ENCODE data around the gene BTBD2. TPM values are rescaled to one million over a fixed set of nuclear protein-coding genes. Genes with fewer than 3 reads are reported as not detected.

Gene BTBD2
- total and polyA plus RNA-seq, 2 experiments from 2014 or later = 23.8 to 130 TPM

DNA sequence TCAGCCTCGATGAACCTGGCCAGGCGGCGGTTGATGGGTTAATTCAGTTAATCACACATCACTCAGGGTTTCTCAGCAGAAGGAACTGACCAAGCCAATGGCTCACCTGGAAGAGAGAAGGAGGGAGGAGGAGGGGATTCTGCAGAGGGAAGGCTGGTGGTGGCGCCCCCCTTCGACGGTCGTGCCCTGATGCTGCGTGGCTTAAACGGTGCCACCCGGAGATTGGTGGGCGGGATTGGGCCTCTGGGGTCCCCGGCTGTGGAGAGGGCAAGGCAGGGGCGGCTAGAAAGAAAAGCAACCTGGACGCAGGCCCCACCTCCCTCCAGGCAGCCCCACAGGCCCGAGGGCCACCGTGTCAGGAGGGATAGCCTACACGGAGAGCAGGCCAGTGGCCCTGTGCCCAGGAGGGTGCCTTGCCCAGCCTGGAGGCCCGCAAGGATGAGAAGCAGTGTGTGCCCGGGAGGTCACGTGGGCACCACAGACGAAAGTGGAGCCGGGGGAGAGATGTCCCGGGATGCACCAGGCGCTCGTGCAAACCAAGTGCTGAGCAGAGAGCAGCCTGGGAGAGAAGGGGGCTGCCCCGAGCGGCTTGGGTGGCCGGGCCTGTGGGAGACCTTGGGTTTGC lies 58.5 kb downstream of the BTBD2 start:
- Mint-ChIP-seq H3K4me1 (peaks cover 10% of the 10 kb centered on the region; the same call in 2 of the 3 replicates), H3K27me3 (ENCODE audit: insufficient read depth, low read depth, poor library complexity) (peaks cover 2% of the 10 kb centered on the region), H3K4me3 (no peak overlapping the region; the same call in 2 of the 3 replicates), H3K36me3 (ENCODE audit: low read depth) (0 out of 3 replicates have a peak, but pooled peaks cover 6% of the 10 kb centered on the region), H3K27ac (peak overlapping the region; percentile 4; the same call in 1 of the 2 replicates), H3K9me3 (no peaks in the 10 kb centered on the region)
- peaks cover 88% of the 10 kb centered on the region for H3K79me2 ChIP-seq (replicated peaks; ENCODE audit: insufficient read depth)
- H2AFZ ChIP-seq = no peak overlapping the region
- peaks cover 31% of the 10 kb centered on the region for H4K20me1 ChIP-seq (replicated peaks; ENCODE audit: insufficient read depth)
- no peak overlapping the region for H3K27ac ChIP-seq (ENCODE audit: low read depth)
- no peak for TF ChIP-seq POLR2AphosphoS5 (IDR thresholded peaks at IDR 0.05; ENCODE audit: low read depth)
- TF ChIP-seq, protein P1, sequence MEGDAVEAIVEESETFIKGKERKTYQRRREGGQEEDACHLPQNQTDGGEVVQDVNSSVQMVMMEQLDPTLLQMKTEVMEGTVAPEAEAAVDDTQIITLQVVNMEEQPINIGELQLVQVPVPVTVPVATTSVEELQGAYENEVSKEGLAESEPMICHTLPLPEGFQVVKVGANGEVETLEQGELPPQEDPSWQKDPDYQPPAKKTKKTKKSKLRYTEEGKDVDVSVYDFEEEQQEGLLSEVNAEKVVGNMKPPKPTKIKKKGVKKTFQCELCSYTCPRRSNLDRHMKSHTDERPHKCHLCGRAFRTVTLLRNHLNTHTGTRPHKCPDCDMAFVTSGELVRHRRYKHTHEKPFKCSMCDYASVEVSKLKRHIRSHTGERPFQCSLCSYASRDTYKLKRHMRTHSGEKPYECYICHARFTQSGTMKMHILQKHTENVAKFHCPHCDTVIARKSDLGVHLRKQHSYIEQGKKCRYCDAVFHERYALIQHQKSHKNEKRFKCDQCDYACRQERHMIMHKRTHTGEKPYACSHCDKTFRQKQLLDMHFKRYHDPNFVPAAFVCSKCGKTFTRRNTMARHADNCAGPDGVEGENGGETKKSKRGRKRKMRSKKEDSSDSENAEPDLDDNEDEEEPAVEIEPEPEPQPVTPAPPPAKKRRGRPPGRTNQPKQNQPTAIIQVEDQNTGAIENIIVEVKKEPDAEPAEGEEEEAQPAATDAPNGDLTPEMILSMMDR (conservative IDR thresholded peaks at IDR 0.05; ENCODE audit: low read depth in 2 of 2) = peak; percentile 53 to 68
- H3K4me2 ChIP-seq = no peak overlapping the region
- DNase-seq (ENCODE audit: low spot score) (peak; percentile 68), ATAC-seq (peak; percentile 67)
- H3K4me1 ChIP-seq (ENCODE audit: insufficient read depth) = no peaks in the 10 kb centered on the region; the same call in 1 of the 2 replicates
- no peaks in the 10 kb centered on the region for H3K27me3 ChIP-seq (ENCODE audit: insufficient read depth)
- H3K36me3 ChIP-seq (ENCODE audit: insufficient read depth) = no peaks in the 10 kb centered on the region
- no peaks in the 10 kb centered on the region for H3K9me2 ChIP-seq (ENCODE audit: insufficient read depth)
- H3K4me3 ChIP-seq = no peak overlapping the region
- no peaks in the 10 kb centered on the region for H3F3A ChIP-seq (replicated peaks; ENCODE audit: low read depth)

DNA sequence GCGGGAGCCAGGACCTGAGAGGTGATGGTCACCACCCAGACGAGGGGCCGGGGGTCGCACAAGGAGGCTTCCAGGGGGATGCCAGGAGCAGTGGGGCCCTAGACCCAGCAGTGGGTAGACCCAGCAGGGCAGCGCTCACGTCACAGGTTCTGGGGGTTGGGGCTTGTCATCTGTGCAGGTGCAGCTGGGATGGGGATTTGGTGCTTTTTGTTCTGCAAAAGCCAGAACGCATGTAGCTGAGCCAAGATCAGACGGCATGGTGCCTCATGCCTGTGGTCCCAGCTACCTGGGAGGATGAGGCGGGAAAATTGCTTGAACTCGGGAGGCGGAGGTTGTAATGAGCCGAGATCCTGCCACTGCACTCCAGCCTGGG lies 59.4 kb downstream of the BTBD2 start:
- Mint-ChIP-seq H3K4me3 (no peak overlapping the region), H3K4me1 (peaks cover 10% of the 10 kb centered on the region; the same call in 2 of the 3 replicates), H3K36me3 (ENCODE audit: low read depth) (0 out of 3 replicates have a peak, but pooled peaks cover 6% of the 10 kb centered on the region), H3K27me3 (ENCODE audit: insufficient read depth, low read depth, poor library complexity) (peaks cover 2% of the 10 kb centered on the region), H3K9me3 (no peaks in the 10 kb centered on the region), H3K27ac (no peak overlapping the region)
- Histone ChIP-seq H4K20me1 (replicated peaks; ENCODE audit: insufficient read depth) (peaks cover 31% of the 10 kb centered on the region), H3K79me2 (replicated peaks; ENCODE audit: insufficient read depth) (peaks cover 88% of the 10 kb centered on the region), H3K27ac (ENCODE audit: low read depth) (no peak overlapping the region), H3K4me2 (no peak overlapping the region), H3K4me3 (no peak overlapping the region), H3K9me2 (ENCODE audit: insufficient read depth) (no peaks in the 10 kb centered on the region), H3K36me3 (ENCODE audit: insufficient read depth) (no peaks in the 10 kb centered on the region), H3F3A (replicated peaks; ENCODE audit: low read depth) (no peaks in the 10 kb centered on the region), H3K27me3 (ENCODE audit: insufficient read depth) (no peaks in the 10 kb centered on the region), H3K4me1 (ENCODE audit: insufficient read depth) (no peaks in the 10 kb centered on the region; the same call in 1 of the 2 replicates), H2AFZ (no peak overlapping the region)
- DNase-seq (ENCODE audit: low spot score) (no peak), ATAC-seq (no peak)
- TF ChIP-seq POLR2AphosphoS5 (IDR thresholded peaks at IDR 0.05; ENCODE audit: low read depth) (no peak), ZNF114 (CRISPR knock-in tag; IDR thresholded peaks at IDR 0.05) (no peak), STAT1 (IDR thresholded peaks at IDR 0.05; ENCODE audit: unreplicated experiment) (no peak), EZH2phosphoT487 (IDR thresholded peaks at IDR 0.05; ENCODE audit: unreplicated experiment) (no peak), EZH2 (IDR thresholded peaks at IDR 0.05; ENCODE audit: low read depth, unreplicated experiment) (no peak)
- TF ChIP-seq, protein P2, sequence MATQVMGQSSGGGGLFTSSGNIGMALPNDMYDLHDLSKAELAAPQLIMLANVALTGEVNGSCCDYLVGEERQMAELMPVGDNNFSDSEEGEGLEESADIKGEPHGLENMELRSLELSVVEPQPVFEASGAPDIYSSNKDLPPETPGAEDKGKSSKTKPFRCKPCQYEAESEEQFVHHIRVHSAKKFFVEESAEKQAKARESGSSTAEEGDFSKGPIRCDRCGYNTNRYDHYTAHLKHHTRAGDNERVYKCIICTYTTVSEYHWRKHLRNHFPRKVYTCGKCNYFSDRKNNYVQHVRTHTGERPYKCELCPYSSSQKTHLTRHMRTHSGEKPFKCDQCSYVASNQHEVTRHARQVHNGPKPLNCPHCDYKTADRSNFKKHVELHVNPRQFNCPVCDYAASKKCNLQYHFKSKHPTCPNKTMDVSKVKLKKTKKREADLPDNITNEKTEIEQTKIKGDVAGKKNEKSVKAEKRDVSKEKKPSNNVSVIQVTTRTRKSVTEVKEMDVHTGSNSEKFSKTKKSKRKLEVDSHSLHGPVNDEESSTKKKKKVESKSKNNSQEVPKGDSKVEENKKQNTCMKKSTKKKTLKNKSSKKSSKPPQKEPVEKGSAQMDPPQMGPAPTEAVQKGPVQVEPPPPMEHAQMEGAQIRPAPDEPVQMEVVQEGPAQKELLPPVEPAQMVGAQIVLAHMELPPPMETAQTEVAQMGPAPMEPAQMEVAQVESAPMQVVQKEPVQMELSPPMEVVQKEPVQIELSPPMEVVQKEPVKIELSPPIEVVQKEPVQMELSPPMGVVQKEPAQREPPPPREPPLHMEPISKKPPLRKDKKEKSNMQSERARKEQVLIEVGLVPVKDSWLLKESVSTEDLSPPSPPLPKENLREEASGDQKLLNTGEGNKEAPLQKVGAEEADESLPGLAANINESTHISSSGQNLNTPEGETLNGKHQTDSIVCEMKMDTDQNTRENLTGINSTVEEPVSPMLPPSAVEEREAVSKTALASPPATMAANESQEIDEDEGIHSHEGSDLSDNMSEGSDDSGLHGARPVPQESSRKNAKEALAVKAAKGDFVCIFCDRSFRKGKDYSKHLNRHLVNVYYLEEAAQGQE (IDR thresholded peaks at IDR 0.05; ENCODE audit: unreplicated experiment) = no peak
- TF ChIP-seq, protein P1 (conservative IDR thresholded peaks at IDR 0.05; ENCODE audit: low read depth in 2 of 2) = no peak
